Parathyroid adenoma (tissue), 2 donors: ENCODE results near the gene TRAPPC1.

ENCODE experiments used
- H2AFZ ChIP-seq: fragments of 300-600 bp; sonication (generic); one replicate; pipeline ENCODE4 v1.7.0; 2017; ENCODE audit warnings: antibody characterized with exemption, mild to moderate bottlenecking
- H3K27ac ChIP-seq: fragments of 300-600 bp; sonication (generic); one replicate; pipeline ENCODE4 v1.7.0; 2017
- H3K27me3 ChIP-seq: fragments of 300-600 bp; sonication (generic); one replicate; pipeline ENCODE4 v1.7.0; 2017; ENCODE audit warnings: low read length; ENCODE audit not compliant: control insufficient read depth, insufficient read depth
- H3K36me3 ChIP-seq: fragments of 300-600 bp; sonication (generic); one replicate; pipeline ENCODE4 v1.7.0; 2017; ENCODE audit warnings: low read length; ENCODE audit not compliant: control insufficient read depth, insufficient read depth
- H3K4me1 ChIP-seq: fragments of 300-600 bp; sonication (generic); one replicate; pipeline ENCODE4 v1.7.0; 2017; ENCODE audit warnings: control low read depth
- H3K4me2 ChIP-seq: fragments of 300-600 bp; sonication (generic); one replicate; pipeline ENCODE4 v1.7.0; 2017; ENCODE audit warnings: low read length
- H3K4me3 ChIP-seq: fragments of 300-600 bp; sonication (generic); one replicate; pipeline ENCODE4 v1.7.0; 2017; ENCODE audit warnings: low read depth, low read length
- H3K79me2 ChIP-seq: fragments of 300-600 bp; sonication (generic); one replicate; pipeline ENCODE4 v1.7.0; 2017; ENCODE audit warnings: control low read depth
- H3K9ac ChIP-seq: fragments of 300-600 bp; sonication (generic); one replicate; pipeline ENCODE4 v1.7.0; 2017; ENCODE audit warnings: mild to moderate bottlenecking
- H3K9me3 ChIP-seq: fragments of 300-600 bp; sonication (generic); one replicate; pipeline ENCODE4 v1.7.0; 2017; ENCODE audit warnings: low read length; ENCODE audit not compliant: control insufficient read depth
- TF ChIP-seq, protein P1 (sequence below): fragments of 300-600 bp; sonication (generic); IDR thresholded peaks from one replicate; pipeline ENCODE4 v1.7.0; 2017; ENCODE audit warnings: antibody characterized with exemption, mild to moderate bottlenecking
- donor health status: primary hyperparathyroidism.

Gene TRAPPC1

GRCh38 chr17:7886227-7887037, 45.3 kb downstream of the TRAPPC1 start:
- Histone ChIP-seq H3K27me3 (no peaks in the 10 kb centered on the region), H2AFZ (peak overlapping the region; percentile 68), H3K4me2 (peak overlapping the region; percentile 99), H3K4me3 (peak overlapping the region; percentile 81), H3K27ac (peak overlapping the region; percentile 85), H3K79me2 (peaks cover 5% of the 10 kb centered on the region), H3K4me1 (peaks cover 33% of the 10 kb centered on the region), H3K9me3 (no peaks in the 10 kb centered on the region), H3K36me3 (no peaks in the 10 kb centered on the region), H3K9ac (peak overlapping the region; percentile 48)
- TF ChIP-seq, protein P1, sequence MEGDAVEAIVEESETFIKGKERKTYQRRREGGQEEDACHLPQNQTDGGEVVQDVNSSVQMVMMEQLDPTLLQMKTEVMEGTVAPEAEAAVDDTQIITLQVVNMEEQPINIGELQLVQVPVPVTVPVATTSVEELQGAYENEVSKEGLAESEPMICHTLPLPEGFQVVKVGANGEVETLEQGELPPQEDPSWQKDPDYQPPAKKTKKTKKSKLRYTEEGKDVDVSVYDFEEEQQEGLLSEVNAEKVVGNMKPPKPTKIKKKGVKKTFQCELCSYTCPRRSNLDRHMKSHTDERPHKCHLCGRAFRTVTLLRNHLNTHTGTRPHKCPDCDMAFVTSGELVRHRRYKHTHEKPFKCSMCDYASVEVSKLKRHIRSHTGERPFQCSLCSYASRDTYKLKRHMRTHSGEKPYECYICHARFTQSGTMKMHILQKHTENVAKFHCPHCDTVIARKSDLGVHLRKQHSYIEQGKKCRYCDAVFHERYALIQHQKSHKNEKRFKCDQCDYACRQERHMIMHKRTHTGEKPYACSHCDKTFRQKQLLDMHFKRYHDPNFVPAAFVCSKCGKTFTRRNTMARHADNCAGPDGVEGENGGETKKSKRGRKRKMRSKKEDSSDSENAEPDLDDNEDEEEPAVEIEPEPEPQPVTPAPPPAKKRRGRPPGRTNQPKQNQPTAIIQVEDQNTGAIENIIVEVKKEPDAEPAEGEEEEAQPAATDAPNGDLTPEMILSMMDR, result no peak

- Histone ChIP-seq H3K27ac (peak overlapping the region; percentile 85), H3K4me1 (peaks cover 33% of the 10 kb centered on the region), H3K79me2 (no peaks in the 10 kb centered on the region), H3K9me3 (no peaks in the 10 kb centered on the region), H3K36me3 (no peaks in the 10 kb centered on the region), H3K4me3 (peak overlapping the region; percentile 81), H3K4me2 (peak overlapping the region; percentile 99), H3K27me3 (no peaks in the 10 kb centered on the region), H2AFZ (peak overlapping the region; percentile 68), H3K9ac (peak overlapping the region; percentile 48)
- TF ChIP-seq, protein P1, result no peak
These were observed 46.1 kb downstream of the TRAPPC1 start for GRCh38 chr17:7885367-7886226.

- TF ChIP-seq, protein P1, result no peak
- Histone ChIP-seq H3K27me3 (no peaks in the 10 kb centered on the region), H3K79me2 (no peaks in the 10 kb centered on the region), H3K4me2 (no peak overlapping the region), H3K4me1 (peaks cover 29% of the 10 kb centered on the region), H3K27ac (peak overlapping the region; percentile 85), H3K9me3 (no peaks in the 10 kb centered on the region), H3K4me3 (peak overlapping the region; percentile 81), H3K9ac (no peak overlapping the region), H2AFZ (no peak overlapping the region), H3K36me3 (no peaks in the 10 kb centered on the region)
These were observed 47.0 kb downstream of the TRAPPC1 start for GRCh38 chr17:7884581-7885366.

DNA sequence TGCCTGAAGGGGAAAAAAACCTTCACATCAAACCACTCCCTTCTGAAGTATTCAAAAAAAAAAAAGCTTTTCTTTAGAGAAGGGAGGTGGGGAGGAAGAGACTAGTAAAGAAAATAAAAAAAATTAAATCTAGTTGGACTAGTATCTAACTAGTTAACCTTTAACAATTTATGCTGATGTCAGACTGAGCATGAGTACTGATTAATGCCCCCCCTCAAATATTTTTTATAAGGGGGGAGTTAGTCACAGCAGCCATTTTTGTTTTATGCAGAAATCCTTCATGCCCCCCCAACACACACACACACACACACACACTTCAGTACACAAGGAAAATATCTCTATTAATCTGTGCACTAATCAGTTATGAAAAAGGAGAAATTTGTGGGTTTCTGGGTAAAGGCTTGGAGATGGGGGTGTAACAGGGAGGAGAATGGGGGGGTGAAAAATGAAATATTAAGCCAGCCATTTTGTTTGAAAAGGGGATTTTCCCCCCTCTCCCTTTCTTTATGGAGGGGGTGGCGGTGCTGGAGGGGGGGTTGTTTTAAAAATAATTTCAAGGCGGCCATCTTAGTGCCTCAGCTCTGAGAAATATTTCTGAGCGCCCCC, 47.9 kb downstream of the TRAPPC1 start:
- peak overlapping the region; percentile 8 for H3K4me3 ChIP-seq

More for the DNA sequence above, 47.9 kb downstream of the TRAPPC1 start:
- peak overlapping the region; percentile 68 for H3K4me2 ChIP-seq
- TF ChIP-seq, protein P1, result no peak
- peaks cover 21% of the 10 kb centered on the region for H3K4me1 ChIP-seq
- H3K9me3 ChIP-seq, result no peaks in the 10 kb centered on the region
- H3K27me3 ChIP-seq, result no peaks in the 10 kb centered on the region
- no peak overlapping the region for H3K9ac ChIP-seq
- peak overlapping the region; percentile 44 for H2AFZ ChIP-seq
- H3K36me3 ChIP-seq, result no peaks in the 10 kb centered on the region
- H3K79me2 ChIP-seq, result no peaks in the 10 kb centered on the region
- peak overlapping the region; percentile 73 for H3K27ac ChIP-seq
